COLO668 (cell line): ENCODE measurements around the gene LAMTOR4.

ENCODE experiments used
- DNase-seq: peaks from one replicate; lab custom pipeline; 2025; ENCODE audit not compliant: unreplicated experiment; lab: John Stamatoyannopoulos, UW

The LAMTOR4 gene

GRCh38 chr7:100148559-100149328, at the start of gene LAMTOR4:
LAMTOR4 (plus strand) TSS chr7:100148918; CDS start chr7:100148973, 55 bp downstream.
- peak; percentile 98 for DNase-seq

DNA sequence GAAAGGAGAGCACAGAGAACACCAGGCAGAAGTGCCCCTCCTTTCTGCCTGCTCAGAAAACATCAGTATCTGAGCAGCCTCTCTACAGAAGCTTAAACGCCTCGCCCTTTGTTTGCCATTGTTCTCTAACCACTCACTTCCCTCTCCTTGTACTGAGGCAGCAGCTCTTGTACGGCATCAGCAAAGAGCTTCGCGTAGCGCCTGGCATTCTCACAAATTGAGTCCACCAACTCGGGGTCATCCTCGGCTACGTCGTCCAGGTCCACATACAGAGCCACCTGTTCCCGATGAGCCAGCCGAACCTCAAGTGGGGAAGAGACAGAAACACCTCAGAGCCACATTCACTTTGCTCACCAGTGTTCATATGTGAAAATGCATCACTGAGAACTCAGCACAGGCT, 49.3 kb upstream of the LAMTOR4 start:
- DNase-seq: no peak

DNA sequence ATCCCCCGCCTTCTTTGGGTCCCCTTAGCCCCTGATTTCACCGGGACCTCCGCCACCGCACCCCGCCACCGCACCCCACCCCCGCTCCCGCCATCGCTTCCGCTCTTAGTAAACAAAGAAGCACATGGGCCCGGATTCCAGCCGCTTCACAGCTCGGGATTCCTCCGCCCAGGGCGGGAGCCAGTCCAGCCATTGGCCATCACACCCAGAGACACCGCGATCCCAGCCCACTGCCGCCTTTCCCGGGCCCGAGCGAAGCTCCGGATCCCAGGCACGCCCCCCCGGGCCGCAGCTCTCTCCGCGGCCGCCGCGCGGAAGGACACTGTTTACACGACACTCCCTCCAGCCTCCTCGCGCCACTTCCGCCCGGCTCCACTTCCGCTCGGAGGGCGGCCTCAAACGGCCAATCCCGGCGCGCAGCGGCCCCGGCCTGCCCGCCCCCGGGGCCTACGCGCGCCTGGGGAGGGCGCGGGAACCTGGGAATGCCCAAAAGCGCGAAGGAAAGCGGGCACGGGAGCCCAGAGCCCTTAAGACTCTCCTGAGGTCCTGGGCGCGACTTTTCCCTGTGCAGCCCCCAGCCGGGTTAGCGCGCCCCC, 48.2 kb upstream of the LAMTOR4 start:
- peak; percentile 98 for DNase-seq

DNA sequence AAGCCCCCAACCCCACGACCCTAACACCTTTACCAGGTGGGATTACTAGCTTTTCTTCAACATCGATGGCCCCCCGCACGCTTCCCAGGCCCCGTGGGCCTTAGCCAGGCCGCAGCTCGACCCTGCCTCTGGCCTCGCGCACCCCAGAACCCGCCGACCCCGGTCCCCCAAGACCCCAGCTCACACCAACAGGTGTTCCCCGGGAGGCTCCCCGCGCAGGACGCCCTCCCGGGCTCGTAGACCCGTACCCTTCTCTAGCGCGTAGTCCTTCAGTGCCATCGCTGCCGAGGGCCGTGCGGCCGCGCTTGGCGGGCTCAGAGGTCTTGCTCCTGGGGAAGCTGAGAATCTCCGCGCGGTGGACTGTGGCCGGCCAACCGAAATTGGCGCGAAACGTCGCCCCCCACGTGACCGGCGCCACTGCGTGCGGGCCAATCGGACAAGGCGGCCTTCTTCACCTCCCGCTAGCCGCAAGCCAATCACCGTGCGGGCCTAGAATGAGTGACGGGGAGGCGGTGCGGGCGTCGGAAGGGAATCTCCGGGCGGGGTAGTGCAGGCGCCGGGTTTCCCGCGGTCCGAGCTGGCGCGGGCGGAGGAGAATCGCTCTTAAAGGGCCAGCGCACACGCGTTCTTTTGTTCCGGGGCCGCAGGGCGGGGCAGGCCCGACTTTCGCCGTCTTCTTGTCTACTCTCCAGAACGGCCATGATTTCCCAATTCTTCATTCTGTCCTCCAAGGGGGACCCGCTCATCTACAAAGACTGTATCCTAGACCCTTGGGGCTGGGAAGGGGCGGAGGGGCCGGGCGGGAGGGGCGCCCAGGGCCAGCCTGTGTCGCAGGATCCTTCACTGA, 47.5 kb upstream of the LAMTOR4 start, which contains the start of the genes AP4M1 and MCM7:
Gene AP4M1 (plus strand): TSS at position 628 of the 847 bp plus-strand sequence. CDS start 72 bp downstream, at position 700.
Gene MCM7 (minus strand): TSS at position 382 of the 847 bp plus-strand sequence. CDS start 103 bp downstream, at position 279.
- peak; percentile 99 for DNase-seq

DNA sequence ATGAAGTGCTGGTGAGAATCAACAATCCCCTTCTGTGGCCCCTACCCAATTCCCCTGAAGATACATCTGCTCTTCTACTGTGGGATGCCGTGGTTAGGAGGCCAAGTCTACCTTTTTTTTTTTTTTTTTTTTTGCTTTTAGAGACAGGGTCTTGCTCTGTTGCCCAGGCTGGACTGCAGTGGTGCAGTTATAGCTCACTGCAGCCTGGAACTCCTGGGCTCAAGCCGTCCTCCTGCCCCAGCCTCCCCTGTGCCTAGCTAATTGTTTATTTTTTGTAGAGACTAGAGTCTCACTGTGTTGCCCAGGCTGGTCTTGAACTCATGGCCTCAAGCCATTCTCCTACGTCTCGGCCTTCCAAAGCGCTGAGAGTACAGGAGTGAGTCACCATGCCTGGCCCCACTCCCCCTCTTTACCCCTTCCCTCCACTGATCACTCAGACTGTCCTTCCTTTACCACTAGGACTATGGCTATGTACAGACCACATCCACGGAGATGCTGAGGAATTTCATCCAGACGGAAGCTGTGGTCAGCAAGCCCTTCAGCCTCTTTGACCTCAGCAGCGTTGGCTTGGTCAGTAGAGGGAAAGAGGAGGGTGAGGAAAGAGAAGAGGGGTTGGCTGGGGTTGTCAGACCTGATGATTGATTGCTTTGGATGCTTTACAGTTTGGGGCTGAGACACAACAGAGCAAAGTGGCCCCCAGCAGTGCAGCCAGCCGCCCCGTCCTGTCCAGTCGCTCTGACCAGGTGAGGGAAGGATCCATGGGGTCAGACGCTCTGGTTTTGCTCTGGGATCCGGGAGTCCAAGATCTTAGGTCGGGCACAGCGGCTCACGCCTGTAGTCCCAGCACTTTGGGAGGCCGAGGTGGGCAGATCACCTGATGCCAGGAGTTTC, 45.5 kb upstream of the LAMTOR4 start:
- no peak for DNase-seq

- DNase-seq: no peak
These were observed 43.2 kb upstream of the LAMTOR4 start for GRCh38 chr7:100105534-100105933.

DNA sequence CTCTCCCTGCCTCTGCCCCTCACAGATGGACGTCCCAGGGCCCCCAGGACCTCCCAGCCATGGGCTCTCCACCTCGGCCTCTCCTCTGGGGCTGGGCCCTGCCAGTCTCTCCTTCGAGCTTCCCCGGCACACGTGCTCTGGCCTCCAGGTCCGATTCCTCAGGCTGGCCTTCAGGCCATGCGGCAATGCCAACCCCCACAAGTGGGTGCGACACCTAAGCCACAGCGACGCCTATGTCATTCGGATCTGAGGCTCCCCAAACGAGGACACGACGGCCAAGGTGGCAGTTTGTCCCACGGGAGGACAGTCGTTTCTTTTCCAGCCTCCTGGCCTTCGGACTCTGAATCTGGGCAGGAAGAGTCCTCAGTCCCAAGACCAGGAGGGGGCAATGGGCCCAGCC, 42.1 kb upstream of the LAMTOR4 start:
- DNase-seq: no peak

DNA sequence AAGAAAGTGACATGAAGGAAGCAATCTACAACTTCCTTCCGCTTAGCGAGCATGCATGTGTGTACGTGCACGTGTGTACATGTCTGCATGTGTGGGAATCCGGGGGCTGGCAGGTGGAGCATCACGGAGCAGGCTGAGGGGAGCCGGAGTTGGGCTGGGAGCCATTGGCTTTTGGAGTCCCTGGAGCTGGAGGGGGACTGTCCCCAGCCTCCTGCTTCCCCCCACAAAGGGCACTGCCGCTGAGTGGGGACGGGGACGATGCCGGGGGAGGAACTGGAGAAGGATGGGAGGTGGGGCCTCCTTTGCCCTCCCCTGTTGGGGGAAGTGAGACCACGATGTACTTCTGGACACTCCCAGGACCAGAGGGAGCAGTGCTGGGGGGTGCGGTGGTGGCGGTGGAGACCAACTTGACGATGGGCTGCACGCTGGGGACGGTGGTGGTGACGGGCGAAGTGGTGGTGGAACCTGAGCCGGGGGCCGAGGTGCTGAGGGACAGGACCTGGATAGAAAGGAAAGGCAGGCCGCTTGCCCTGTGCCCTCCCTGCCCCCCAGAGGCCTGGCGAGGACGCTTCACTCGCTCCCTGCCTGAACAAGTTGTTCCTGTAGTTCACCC, 41.5 kb upstream of the LAMTOR4 start:
- no peak for DNase-seq

GRCh38 chr7:100107890-100108289, 40.8 kb upstream of the LAMTOR4 start:
- no peak for DNase-seq

- no peak for DNase-seq
These were observed 39.1 kb upstream of the LAMTOR4 start for GRCh38 chr7:100109521-100110163.

- DNase-seq: no peak
These were observed 37.6 kb upstream of the LAMTOR4 start for GRCh38 chr7:100111156-100111555.

DNA sequence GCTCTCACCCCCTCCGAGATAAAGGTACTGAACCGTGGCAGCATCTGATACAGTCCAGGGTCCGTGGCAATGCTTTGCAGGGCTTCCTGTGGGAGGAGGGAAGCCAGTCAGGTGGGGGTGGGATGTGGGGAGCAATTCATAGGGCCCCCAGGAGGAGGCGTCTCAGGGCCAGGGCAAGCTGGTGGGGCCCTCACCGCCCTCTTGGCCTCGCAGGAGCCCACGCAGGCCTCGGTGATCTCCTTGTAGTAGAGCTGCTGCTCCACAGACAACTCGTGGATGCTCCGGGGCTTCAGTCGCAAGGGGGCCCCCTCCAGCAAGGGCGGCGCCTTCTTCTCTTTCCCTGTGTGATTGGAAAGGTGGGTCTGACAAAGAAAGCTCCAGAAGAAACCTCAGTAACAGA, 36.8 kb upstream of the LAMTOR4 start:
- DNase-seq: no peak

- DNase-seq: no peak
These were observed 33.7 kb upstream of the LAMTOR4 start for GRCh38 chr7:100115026-100115425.

GRCh38 chr7:100118388-100119071, 30.2 kb upstream of the LAMTOR4 start:
- DNase-seq: no peak

- DNase-seq: peak; percentile 95
These were observed 29.4 kb upstream of the LAMTOR4 start, which contains the start of the genes CNPY4 and TAF6 for GRCh38 chr7:100119072-100119969. CNPY4 (plus strand) TSS chr7:100119634; CDS start chr7:100119745, 111 bp downstream. TAF6 (minus strand) TSS chr7:100119358; CDS start chr7:100114209, 5,149 bp downstream.

GRCh38 chr7:100119970-100120732, 28.6 kb upstream of the LAMTOR4 start:
- peak; percentile 51 for DNase-seq

- DNase-seq: peak; percentile 18
These were observed 28.0 kb upstream of the LAMTOR4 start for GRCh38 chr7:100120733-100121036.
